ENCODE measurements around the gene MYBL2. TPM values are rescaled to one million over a fixed set of nuclear protein-coding genes. Genes with fewer than 3 reads are reported as not detected.
A peak's percentile ranks its signal among the peaks of the same experiment; 100 is the strongest.

MYBL2 gene
- polyA plus RNA-seq, 1 of the 3 experiments (the other 2 are of a cell fraction), result 9.7 TPM

GRCh38 chr20:43752561-43753301 lies 85.8 kb downstream of the MYBL2 start:
- H3K27ac ChIP-seq (ENCODE audit: low read depth in 2 of 2, low read length in 1 of 2), result no peak overlapping the region
- H4K20me1 ChIP-seq (ENCODE audit: insufficient read depth), result no peaks in the 10 kb centered on the region
- peaks cover 6% of the 10 kb centered on the region for H3F3A ChIP-seq (replicated peaks; ENCODE audit: insufficient read depth)
- H3K4me1 ChIP-seq (ENCODE audit: control insufficient read depth in 1 of 2, insufficient read depth in 2 of 2, low read depth in 1 of 2, low read length in 1 of 2), result peaks cover 0 to 3% of the 10 kb centered on the region in 2 experiments; a peak in 1 of 4 replicates
- no peak overlapping the region for H3K9ac ChIP-seq
- H3K79me2 ChIP-seq (ENCODE audit: insufficient read depth), result no peaks in the 10 kb centered on the region
- H3K27me3 ChIP-seq (ENCODE audit: insufficient read depth), result no peaks in the 10 kb centered on the region
- H3K36me3 ChIP-seq (replicated peaks in 1 of 2; ENCODE audit: control insufficient read depth in 1 of 2, insufficient read depth in 2 of 2, low read length in 1 of 2), result no peaks in the 10 kb centered on the region
- CTCF ChIA-PET, result interaction anchor here (0.9 to 9.9 kb wide), 3 partner anchors 11 to 328 kb away, joined by 3 to 134 read pairs (median 3); no protein-coding TSS in a partner anchor
- WGBS (ENCODE audit: low lambda C conversion rate), result 85% methylated on average over 13 of the region's 13 CpGs
- H3K4me3 ChIP-seq (ENCODE audit: low read depth in 2 of 2, low read length in 1 of 2), result no peak overlapping the region
- H3K9me3 ChIP-seq, result no peaks in the 10 kb centered on the region
- H2AFZ ChIP-seq (ENCODE audit: low read depth), result no peak overlapping the region
- TF ChIP-seq TCF12 (IDR thresholded peaks at IDR 0.05), result 0 out of 2 replicates have a peak, but pooled peaks have one; percentile 6
- no peak for TF ChIP-seq EP300 (IDR thresholded peaks at IDR 0.05; ENCODE audit: borderline replicate concordance in 1 of 2, low read depth in 1 of 2, low read length in 1 of 2)
- TF ChIP-seq YY1 (IDR thresholded peaks at IDR 0.05; ENCODE audit: low read depth), result no peak
- H3K4me2 ChIP-seq, result no peak overlapping the region
- no peak for DNase-seq
- H3K9me2 ChIP-seq, result no peaks in the 10 kb centered on the region
- POLR2A ChIA-PET, result no interaction called here

DNA sequence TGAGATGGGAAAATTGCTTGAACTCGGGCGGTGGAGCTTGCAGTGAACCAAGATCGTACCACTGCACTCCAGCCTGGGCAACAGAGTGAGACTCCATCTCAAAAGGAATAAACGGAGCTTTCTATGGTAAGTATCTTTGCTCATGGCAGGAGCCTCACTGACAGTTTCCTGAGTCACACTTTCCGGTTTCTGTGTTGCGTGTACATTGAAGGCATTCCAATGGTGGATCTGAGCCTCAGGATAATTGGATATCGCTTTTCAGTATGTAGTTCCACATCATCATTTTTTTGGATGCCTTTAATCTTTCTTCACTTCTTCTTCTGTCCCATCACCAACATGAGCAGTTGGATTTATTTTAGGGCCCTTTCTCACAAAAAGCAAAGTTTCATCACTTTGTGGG lies 88.5 kb downstream of the MYBL2 start:
- H3K9me3 ChIP-seq, result no peaks in the 10 kb centered on the region
- no peaks in the 10 kb centered on the region for H4K20me1 ChIP-seq (ENCODE audit: insufficient read depth)
- H3K36me3 ChIP-seq (replicated peaks in 1 of 2; ENCODE audit: control insufficient read depth in 1 of 2, insufficient read depth in 2 of 2, low read length in 1 of 2), result no peaks in the 10 kb centered on the region
- no peak overlapping the region for H2AFZ ChIP-seq (ENCODE audit: low read depth)
- H3K79me2 ChIP-seq (ENCODE audit: insufficient read depth), result no peaks in the 10 kb centered on the region
- H3K27ac ChIP-seq (ENCODE audit: low read depth in 2 of 2, low read length in 1 of 2), result peak overlapping the region in 1 of 2 experiments; percentile 52; a peak in 2 of 4 replicates
- H3K4me2 ChIP-seq, result no peak overlapping the region
- H3K27me3 ChIP-seq (ENCODE audit: insufficient read depth), result no peaks in the 10 kb centered on the region
- 76% methylated on average over 7 of the region's 7 CpGs for WGBS (ENCODE audit: low lambda C conversion rate)
- H3K4me1 ChIP-seq (ENCODE audit: control insufficient read depth in 1 of 2, insufficient read depth in 2 of 2, low read depth in 1 of 2, low read length in 1 of 2), result no peaks in the 10 kb centered on the region
- ChIA-PET CTCF (interaction anchor here (0.8 to 1.6 kb wide), 3 partner anchors 84 to 325 kb away, joined by 3 to 6 read pairs (median 3); no protein-coding TSS in a partner anchor), POLR2A (no interaction called here)
- 0 out of 2 replicates have a peak, but pooled peaks have one; percentile 10 for TF ChIP-seq NFIC (IDR thresholded peaks at IDR 0.05; ENCODE audit: borderline replicate concordance)
- TF ChIP-seq JUND (IDR thresholded peaks at IDR 0.05), result peak; percentile 41
- TF ChIP-seq POLR2AphosphoS5 (IDR thresholded peaks at IDR 0.05; ENCODE audit: low read depth, low read length), result no peak
- peak; percentile 43; the same call in 1 of the 2 replicates for TF ChIP-seq FOSL2 (IDR thresholded peaks at IDR 0.05; ENCODE audit: borderline replicate concordance, low read depth)
- TF ChIP-seq, protein P1, sequence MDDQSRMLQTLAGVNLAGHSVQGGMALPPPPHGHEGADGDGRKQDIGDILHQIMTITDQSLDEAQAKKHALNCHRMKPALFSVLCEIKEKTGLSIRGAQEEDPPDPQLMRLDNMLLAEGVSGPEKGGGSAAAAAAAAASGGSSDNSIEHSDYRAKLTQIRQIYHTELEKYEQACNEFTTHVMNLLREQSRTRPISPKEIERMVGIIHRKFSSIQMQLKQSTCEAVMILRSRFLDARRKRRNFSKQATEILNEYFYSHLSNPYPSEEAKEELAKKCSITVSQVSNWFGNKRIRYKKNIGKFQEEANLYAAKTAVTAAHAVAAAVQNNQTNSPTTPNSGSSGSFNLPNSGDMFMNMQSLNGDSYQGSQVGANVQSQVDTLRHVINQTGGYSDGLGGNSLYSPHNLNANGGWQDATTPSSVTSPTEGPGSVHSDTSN (IDR thresholded peaks at IDR 0.05), result peak; percentile 49
- TF ChIP-seq FOXM1 (IDR thresholded peaks at IDR 0.05; ENCODE audit: low read depth), result no peak
- no peak for TF ChIP-seq RFX5 (IDR thresholded peaks at IDR 0.05; ENCODE audit: low read length)
- TF ChIP-seq TCF12 (IDR thresholded peaks at IDR 0.05), result peak; percentile 60
- no peak overlapping the region for H3K9ac ChIP-seq
- H3K4me3 ChIP-seq (ENCODE audit: low read depth in 2 of 2, low read length in 1 of 2), result no peak overlapping the region
- DNase-seq, result no peak
- H3K9me2 ChIP-seq, result no peaks in the 10 kb centered on the region
- H3F3A ChIP-seq (replicated peaks; ENCODE audit: insufficient read depth), result peaks cover 6% of the 10 kb centered on the region

DNA sequence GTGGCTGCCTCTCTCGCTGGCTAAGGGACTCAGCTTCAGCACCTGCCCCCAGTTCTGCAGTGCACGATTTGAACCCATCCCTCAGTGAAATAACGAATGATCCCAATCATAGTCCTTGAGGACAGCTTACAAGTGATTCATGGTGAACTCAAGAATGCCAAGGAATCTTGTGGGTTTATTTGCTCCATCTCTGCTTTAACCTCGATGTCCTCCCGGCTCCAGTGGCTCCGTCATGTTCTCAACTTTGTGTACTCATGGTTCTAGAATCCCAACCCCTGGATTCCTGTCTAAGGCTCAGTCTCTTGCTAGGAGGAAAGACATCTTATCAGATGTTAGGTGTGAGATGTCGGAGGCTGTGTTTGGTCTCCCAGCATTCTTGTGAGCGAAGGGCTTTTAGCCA lies 88.9 kb downstream of the MYBL2 start:
- H3K9me2 ChIP-seq, result no peaks in the 10 kb centered on the region
- ChIA-PET POLR2A (no interaction called here), CTCF (interaction anchor here (0.8 kb wide), 1 partner anchor 319 kb away, joined by 3 read pairs; no protein-coding TSS in a partner anchor)
- no peak overlapping the region for H3K9ac ChIP-seq
- no peak overlapping the region for H3K4me3 ChIP-seq (ENCODE audit: low read depth in 2 of 2, low read length in 1 of 2)
- H3K4me2 ChIP-seq, result no peak overlapping the region
- no peaks in the 10 kb centered on the region for H3K4me1 ChIP-seq (ENCODE audit: control insufficient read depth in 1 of 2, insufficient read depth in 2 of 2, low read depth in 1 of 2, low read length in 1 of 2)
- H2AFZ ChIP-seq (ENCODE audit: low read depth), result no peak overlapping the region
- peak overlapping the region in 1 of 2 experiments; percentile 52; a peak in 2 of 4 replicates for H3K27ac ChIP-seq (ENCODE audit: low read depth in 2 of 2, low read length in 1 of 2)
- H3F3A ChIP-seq (replicated peaks; ENCODE audit: insufficient read depth), result peaks cover 6% of the 10 kb centered on the region
- H3K27me3 ChIP-seq (ENCODE audit: insufficient read depth), result no peaks in the 10 kb centered on the region
- H3K79me2 ChIP-seq (ENCODE audit: insufficient read depth), result no peaks in the 10 kb centered on the region
- DNase-seq, result no peak
- H3K36me3 ChIP-seq (replicated peaks in 1 of 2; ENCODE audit: control insufficient read depth in 1 of 2, insufficient read depth in 2 of 2, low read length in 1 of 2), result no peaks in the 10 kb centered on the region
- TF ChIP-seq EZH2phosphoT487 (IDR thresholded peaks at IDR 0.05; ENCODE audit: borderline replicate concordance, low read depth) (no peak), RFX5 (IDR thresholded peaks at IDR 0.05; ENCODE audit: low read length) (no peak), YY1 (IDR thresholded peaks at IDR 0.05; ENCODE audit: low read depth) (no peak), GATA2 (CRISPR knock-in tag; IDR thresholded peaks at IDR 0.05) (no peak), FOSL2 (IDR thresholded peaks at IDR 0.05; ENCODE audit: borderline replicate concordance, low read depth) (no peak), CHD2 (IDR thresholded peaks at IDR 0.05; ENCODE audit: low read length, partially characterized antibody) (no peak), MEF2A (IDR thresholded peaks at IDR 0.05; ENCODE audit: borderline replicate concordance, low read depth) (no peak), TAF1 (IDR thresholded peaks at IDR 0.05; ENCODE audit: borderline replicate concordance, low read depth, low read length) (no peak), SMC3 (IDR thresholded peaks at IDR 0.05; ENCODE audit: low read depth, low read length) (no peak), JUND (IDR thresholded peaks at IDR 0.05) (no peak), GABPA (IDR thresholded peaks at IDR 0.05; ENCODE audit: low read depth) (no peak), NFIC (IDR thresholded peaks at IDR 0.05; ENCODE audit: borderline replicate concordance) (no peak), RXRA (IDR thresholded peaks at IDR 0.05; ENCODE audit: borderline replicate concordance, low read depth) (no peak)
- TF ChIP-seq, protein P1 (IDR thresholded peaks at IDR 0.05), result no peak
- 85% methylated on average over 7 of the region's 8 CpGs for WGBS (ENCODE audit: low lambda C conversion rate)
- H3K9me3 ChIP-seq, result no peaks in the 10 kb centered on the region
- no peaks in the 10 kb centered on the region for H4K20me1 ChIP-seq (ENCODE audit: insufficient read depth)

Measured in SK-N-SH (cell line).